GM15510 (cell line): ENCODE data around the gene NCAPG2.

Experiments used
- POLR2A ChIP-seq: IDR thresholded peaks from 3 replicates; pipeline ENCODE4 v1.6.1; 2011; ENCODE audit warnings: borderline replicate concordance; ENCODE audit not compliant: insufficient read length; ENCODE audit errors: extremely low read depth

NCAPG2 gene

GRCh38 chr7:158646766-158647474 is 57.7 kb downstream of the NCAPG2 start:
- no peak for TF ChIP-seq POLR2A

DNA sequence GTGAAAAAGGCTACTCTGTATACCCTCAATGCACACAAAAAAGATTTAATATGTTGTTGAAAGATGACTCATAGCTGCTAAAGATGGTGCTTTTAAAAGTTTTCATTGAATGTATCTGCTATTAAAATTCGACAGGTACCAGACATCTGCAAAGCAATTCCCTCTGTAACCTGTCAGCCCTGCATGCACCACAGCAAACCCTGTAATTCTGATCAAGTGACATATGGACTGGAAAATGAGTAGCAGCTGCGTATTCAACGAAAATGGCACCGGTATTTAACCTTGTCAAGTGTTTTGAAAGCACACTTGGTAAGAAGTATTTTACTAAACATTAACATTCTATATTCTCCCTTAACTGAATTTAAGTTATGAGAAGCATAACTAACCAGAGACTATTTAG is 58.8 kb downstream of the NCAPG2 start:
- no peak for TF ChIP-seq POLR2A

GRCh38 chr7:158642149-158642548 is 62.5 kb downstream of the NCAPG2 start:
- no peak for TF ChIP-seq POLR2A

- TF ChIP-seq POLR2A: no peak
Observed at GRCh38 chr7:158638001-158638400, 66.6 kb downstream of the NCAPG2 start.

GRCh38 chr7:158633055-158633956 is 71.3 kb downstream of the NCAPG2 start:
- no peak for TF ChIP-seq POLR2A

- no peak for TF ChIP-seq POLR2A
Observed at GRCh38 chr7:158631574-158632195, 72.9 kb downstream of the NCAPG2 start.

- TF ChIP-seq POLR2A: no peak
Observed at GRCh38 chr7:158623241-158623640, 81.4 kb downstream of the NCAPG2 start.

GRCh38 chr7:158620839-158621441 is 83.7 kb downstream of the NCAPG2 start:
- TF ChIP-seq POLR2A: no peak

- TF ChIP-seq POLR2A: no peak
Observed at GRCh38 chr7:158620418-158620817, 84.2 kb downstream of the NCAPG2 start.

DNA sequence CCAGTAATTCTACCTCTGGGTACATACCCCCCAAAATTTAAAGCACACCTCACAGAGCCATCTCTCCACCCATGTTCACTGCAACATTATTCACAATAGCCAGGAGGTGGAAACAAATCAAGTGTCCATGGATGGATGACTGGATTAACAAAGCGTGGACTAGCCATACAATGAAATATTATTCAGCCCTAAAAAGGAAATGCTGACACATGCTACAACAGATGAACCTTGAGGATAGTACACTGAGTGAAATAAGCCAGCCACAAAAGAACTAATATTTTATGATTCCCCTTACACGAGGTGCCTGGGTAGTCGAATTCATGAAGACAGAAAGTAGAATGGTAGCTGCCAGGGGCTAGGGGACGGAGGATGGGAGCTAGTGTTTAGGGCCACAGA is 85.9 kb downstream of the NCAPG2 start:
- TF ChIP-seq POLR2A: no peak

DNA sequence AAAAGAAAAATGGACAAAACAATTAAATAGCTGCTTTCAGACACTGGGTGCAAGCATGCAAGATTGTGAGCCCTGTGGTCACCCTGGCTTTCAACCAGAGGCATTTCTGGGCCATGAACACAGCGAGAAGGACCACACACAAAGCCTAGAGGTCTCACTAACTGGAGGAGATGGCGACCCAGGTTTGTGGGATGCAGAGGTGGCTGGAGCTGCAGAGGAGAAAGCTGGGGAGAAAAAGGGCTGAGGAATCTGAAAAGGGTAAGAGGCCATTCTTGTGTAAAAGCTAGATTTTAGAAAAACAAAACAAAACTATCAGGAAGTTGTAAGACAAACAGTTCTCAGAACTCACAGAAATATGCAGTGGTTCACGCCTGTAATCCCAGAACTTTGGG is 86.9 kb downstream of the NCAPG2 start:
- no peak for TF ChIP-seq POLR2A

DNA sequence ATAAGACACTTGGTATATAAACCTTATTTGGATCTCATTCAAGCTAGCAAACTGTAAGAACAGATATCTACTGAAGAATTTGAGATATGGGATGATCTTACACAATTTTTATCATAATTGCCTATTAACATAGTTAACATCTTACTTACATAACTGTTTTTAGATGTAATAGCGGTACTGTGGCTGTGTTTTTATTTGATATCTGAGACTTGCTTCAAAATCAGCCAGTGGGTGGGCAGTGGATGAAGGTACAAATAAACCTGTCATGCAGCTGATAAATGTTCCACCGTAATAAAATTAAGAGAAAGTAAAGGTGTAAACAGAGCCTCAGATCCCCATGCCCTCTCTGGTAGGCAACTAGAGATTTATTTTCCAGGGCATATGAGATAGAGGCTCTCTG is 88.6 kb downstream of the NCAPG2 start:
- no peak for TF ChIP-seq POLR2A

DNA sequence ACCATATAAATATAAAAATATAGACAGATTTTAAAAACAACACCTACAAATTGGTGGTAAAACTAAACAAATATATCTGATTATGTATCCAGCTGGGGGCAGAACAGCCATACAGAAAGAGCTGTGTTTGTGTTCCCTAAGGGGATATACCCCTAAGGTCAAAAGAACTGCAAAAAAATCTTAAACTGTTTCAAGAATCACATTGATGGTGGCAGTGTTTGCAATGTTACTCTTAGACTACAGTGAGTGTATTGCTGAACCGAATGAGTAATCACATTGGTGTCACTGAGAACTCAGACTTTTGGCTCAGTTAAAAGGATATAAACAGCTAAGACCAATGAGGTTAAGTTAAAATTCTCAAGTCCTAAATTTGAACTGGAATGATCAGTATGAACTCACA is 89.9 kb downstream of the NCAPG2 start:
- TF ChIP-seq POLR2A: no peak

GRCh38 chr7:158613481-158613880 is 91.1 kb downstream of the NCAPG2 start:
- no peak for TF ChIP-seq POLR2A

GRCh38 chr7:158612546-158612945 is 92.1 kb downstream of the NCAPG2 start:
- TF ChIP-seq POLR2A: no peak
